ENCODE results near the gene AIPL1.

DNA sequence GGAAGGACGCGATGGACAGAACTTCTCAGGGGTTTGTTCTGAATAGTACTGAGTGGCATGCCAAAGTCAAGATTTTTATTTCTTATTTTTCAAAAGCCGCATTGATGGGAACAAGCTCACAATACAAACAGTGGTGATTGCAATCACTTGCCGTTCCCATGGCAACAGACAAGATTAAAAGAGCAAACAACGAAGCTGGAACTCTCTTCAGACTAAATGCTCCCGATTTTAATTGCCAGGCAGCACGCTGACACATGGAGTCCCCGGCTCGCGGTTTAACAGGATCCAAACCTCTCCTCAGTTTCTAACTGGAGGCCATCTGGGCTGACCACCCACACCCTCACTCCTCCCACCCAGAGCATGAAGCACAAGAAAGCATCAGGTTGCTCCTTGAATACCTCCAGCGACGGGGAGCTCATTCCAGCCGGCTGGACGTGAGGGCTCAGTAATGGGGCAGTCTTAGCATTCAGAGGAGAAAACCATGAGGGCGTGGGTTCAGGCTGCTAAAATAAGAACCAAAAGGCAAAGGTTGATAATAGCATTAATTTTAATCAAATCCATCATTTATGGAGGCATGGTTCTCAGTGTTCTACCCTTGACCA, 41.5 kb downstream of the AIPL1 start:
- TF ChIP-seq, protein P1, sequence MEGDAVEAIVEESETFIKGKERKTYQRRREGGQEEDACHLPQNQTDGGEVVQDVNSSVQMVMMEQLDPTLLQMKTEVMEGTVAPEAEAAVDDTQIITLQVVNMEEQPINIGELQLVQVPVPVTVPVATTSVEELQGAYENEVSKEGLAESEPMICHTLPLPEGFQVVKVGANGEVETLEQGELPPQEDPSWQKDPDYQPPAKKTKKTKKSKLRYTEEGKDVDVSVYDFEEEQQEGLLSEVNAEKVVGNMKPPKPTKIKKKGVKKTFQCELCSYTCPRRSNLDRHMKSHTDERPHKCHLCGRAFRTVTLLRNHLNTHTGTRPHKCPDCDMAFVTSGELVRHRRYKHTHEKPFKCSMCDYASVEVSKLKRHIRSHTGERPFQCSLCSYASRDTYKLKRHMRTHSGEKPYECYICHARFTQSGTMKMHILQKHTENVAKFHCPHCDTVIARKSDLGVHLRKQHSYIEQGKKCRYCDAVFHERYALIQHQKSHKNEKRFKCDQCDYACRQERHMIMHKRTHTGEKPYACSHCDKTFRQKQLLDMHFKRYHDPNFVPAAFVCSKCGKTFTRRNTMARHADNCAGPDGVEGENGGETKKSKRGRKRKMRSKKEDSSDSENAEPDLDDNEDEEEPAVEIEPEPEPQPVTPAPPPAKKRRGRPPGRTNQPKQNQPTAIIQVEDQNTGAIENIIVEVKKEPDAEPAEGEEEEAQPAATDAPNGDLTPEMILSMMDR (IDR thresholded peaks at IDR 0.05; ENCODE audit: low read depth, low read length, poor library complexity, severe bottlenecking) = no peak
- no peak for TF ChIP-seq EZH2phosphoT487 (IDR thresholded peaks at IDR 0.05; ENCODE audit: borderline replicate concordance, low read length)

Data from DOHH2 (cell line).